BJ (cell line): ENCODE results near the gene SAPCD1. TPM values are rescaled to one million over a fixed set of nuclear protein-coding genes. Genes with fewer than 3 reads are reported as not detected.
"Not testable (repeated sequence)": the region's sequence is repeated elsewhere in the genome, so short reads cannot be mapped to it uniquely, and the experiment has no call there.

Experiments
- CTCF ChIA-PET: fragments of 350-600 bp; formaldehyde crosslinking; extraction: SDS; loops from one replicate; lab custom pipeline; 2021; ENCODE audit warnings: antibody characterized with exemption, inconsistent platforms; lab: Yijun Ruan, JAX
- POLR2A ChIA-PET: fragments of 300-600 bp; sonication (Branson Sonifier 250); formaldehyde crosslinking; extraction: SDS; loops from one replicate; lab custom pipeline; 2021; ENCODE audit warnings: antibody characterized with exemption; lab: Charles Lee
- DNase-seq: peaks from one replicate; pipeline ENCODE4 v3.0.0-alpha.2; 2011; ENCODE audit warnings: low read depth
- H3K27me3 ChIP-seq: 2 replicates; pipeline ENCODE4 v1.6.0; 2011; ENCODE audit warnings: low read length; ENCODE audit not compliant: control insufficient read depth, insufficient read depth
- H3K36me3 ChIP-seq: 2 replicates; pipeline ENCODE4 v1.5.1; 2011; ENCODE audit warnings: low read length; ENCODE audit not compliant: control insufficient read depth, insufficient read depth
- H3K4me3 ChIP-seq: 2 replicates; pipeline ENCODE4 v1.5.1; 2011; ENCODE audit warnings: low read depth, mild to moderate bottlenecking, control low read depth, low read length
- CTCF ChIP-seq: IDR thresholded peaks from 2 replicates; pipeline ENCODE4 v1.5.1; 2011; ENCODE audit warnings: low read depth, mild to moderate bottlenecking, control low read depth, inconsistent platforms, low read length, moderate library complexity; ENCODE audit not compliant: insufficient read depth
- polyA plus RNA-seq: library from polyadenylated mRNA; depleted of rRNA; stranded (reverse); fragments of >200 nt; gene quantifications from 2 replicates; pipeline ENCODE4 v1.2.3, GENCODE V29; 2011

SAPCD1 gene
- polyA plus RNA-seq, 1 experiment: 1.2 TPM

GRCh38 chr6:31791324-31792089 lies 29.1 kb downstream of the SAPCD1 start:
- Histone ChIP-seq H3K4me3 (no peak overlapping the region), H3K27me3 (no peaks in the 10 kb centered on the region), H3K36me3 (peaks cover 4% of the 10 kb centered on the region)
- ChIA-PET POLR2A (no interaction called here), CTCF (interaction anchor here (0.5 to 3.2 kb wide), 19 partner anchors 8 to 405 kb away, joined by 3 to 22 read pairs (median 4); partner anchors contain the start of genes HSPA1B, LSM2, LY6G5C and VWA7)
- peak; percentile 74 for TF ChIP-seq CTCF
- DNase-seq: no peak

- ChIA-PET CTCF (interaction anchor here (0.7 to 3.2 kb wide), 7 partner anchors 11 to 22 kb away, joined by 3 to 22 read pairs (median 4); partner anchors contain the start of genes LSM2 and VWA7), POLR2A (no interaction called here)
- Histone ChIP-seq H3K27me3 (no peaks in the 10 kb centered on the region), H3K4me3 (no peak overlapping the region), H3K36me3 (peaks cover 4% of the 10 kb centered on the region)
- no peak for TF ChIP-seq CTCF
- DNase-seq: no peak
Observed at GRCh38 chr6:31792090-31792374, 29.6 kb downstream of the SAPCD1 start.

- POLR2A ChIA-PET: no interaction called here
- DNase-seq: no peak
- no peaks in the 10 kb centered on the region for H3K27me3 ChIP-seq
- CTCF ChIA-PET: interaction anchor here (0.7 to 3.2 kb wide), 2 partner anchors 15 to 20 kb away, joined by 3 to 22 read pairs; partner anchors contain the start of gene VWA7
- H3K4me3 ChIP-seq: no peak overlapping the region
- H3K36me3 ChIP-seq: peaks cover 4% of the 10 kb centered on the region; the same call in 1 of the 2 replicates
- no peak for TF ChIP-seq CTCF
Observed at GRCh38 chr6:31792761-31793171, 30.3 kb downstream of the SAPCD1 start.

- H3K27me3 ChIP-seq, H3K36me3 ChIP-seq, CTCF ChIA-PET, DNase-seq, POLR2A ChIA-PET: not testable (repeated sequence)
- 0 out of 2 replicates have a peak overlapping the region, but pooled peaks have one; percentile 2 for H3K4me3 ChIP-seq
Observed at GRCh38 chr6:31793927-31794245, 31.4 kb downstream of the SAPCD1 start.

- CTCF ChIA-PET: interaction anchor here (0.8 to 1.8 kb wide), 7 partner anchors 8 to 65 kb away, joined by 3 to 8 read pairs (median 5); partner anchors contain the start of genes DDAH2, HSPA1A and HSPA1L
- Histone ChIP-seq H3K27me3 (no peaks in the 10 kb centered on the region), H3K4me3 (peak overlapping the region; percentile 95), H3K36me3 (peaks cover 4% of the 10 kb centered on the region; the same call in 1 of the 2 replicates)
- no peak for DNase-seq
- POLR2A ChIA-PET: no interaction called here
- TF ChIP-seq CTCF: no peak
Observed at GRCh38 chr6:31794294-31794865, 31.9 kb downstream of the SAPCD1 start.
